Measurements from ENCODE around the gene GLE1.

- TF ChIP-seq, protein P1, sequence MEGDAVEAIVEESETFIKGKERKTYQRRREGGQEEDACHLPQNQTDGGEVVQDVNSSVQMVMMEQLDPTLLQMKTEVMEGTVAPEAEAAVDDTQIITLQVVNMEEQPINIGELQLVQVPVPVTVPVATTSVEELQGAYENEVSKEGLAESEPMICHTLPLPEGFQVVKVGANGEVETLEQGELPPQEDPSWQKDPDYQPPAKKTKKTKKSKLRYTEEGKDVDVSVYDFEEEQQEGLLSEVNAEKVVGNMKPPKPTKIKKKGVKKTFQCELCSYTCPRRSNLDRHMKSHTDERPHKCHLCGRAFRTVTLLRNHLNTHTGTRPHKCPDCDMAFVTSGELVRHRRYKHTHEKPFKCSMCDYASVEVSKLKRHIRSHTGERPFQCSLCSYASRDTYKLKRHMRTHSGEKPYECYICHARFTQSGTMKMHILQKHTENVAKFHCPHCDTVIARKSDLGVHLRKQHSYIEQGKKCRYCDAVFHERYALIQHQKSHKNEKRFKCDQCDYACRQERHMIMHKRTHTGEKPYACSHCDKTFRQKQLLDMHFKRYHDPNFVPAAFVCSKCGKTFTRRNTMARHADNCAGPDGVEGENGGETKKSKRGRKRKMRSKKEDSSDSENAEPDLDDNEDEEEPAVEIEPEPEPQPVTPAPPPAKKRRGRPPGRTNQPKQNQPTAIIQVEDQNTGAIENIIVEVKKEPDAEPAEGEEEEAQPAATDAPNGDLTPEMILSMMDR (IDR thresholded peaks at IDR 0.05) = no peak
- TF ChIP-seq EP300 (IDR thresholded peaks at IDR 0.05) (no peak), POLR2AphosphoS5 (IDR thresholded peaks at IDR 0.05) (no peak), POLR2A (IDR thresholded peaks at IDR 0.05) (no peak)
These were observed 42.0 kb downstream of the GLE1 start for GRCh38 chr9:128546504-128546903.

Measured in sigmoid colon (tissue), 4 donors.